ENCODE data around the gene LIX1L.
"Not testable (repeated sequence)": the region's sequence is repeated elsewhere in the genome, so short reads cannot be mapped to it uniquely, and the experiment has no call there.

Gene LIX1L

GRCh38 chr1:145942871-145943270 lies 14.9 kb downstream of the LIX1L start:
- H3K27me3 ChIP-seq (replicated peaks; ENCODE audit: control insufficient read depth, insufficient read depth, low read length) = no peaks in the 10 kb centered on the region
- no peak for DNase-seq (ENCODE audit: extremely low read depth, insufficient read length)
- peaks cover 1% of the 10 kb centered on the region for H3K36me3 ChIP-seq (ENCODE audit: control insufficient read depth, insufficient read depth, low read length)
- no peak for TF ChIP-seq CTCF (IDR thresholded peaks at IDR 0.05; ENCODE audit: insufficient read depth, low read length, poor library complexity, severe bottlenecking)
- no peak overlapping the region for H3K4me3 ChIP-seq (replicated peaks; ENCODE audit: low read depth, low read length)

GRCh38 chr1:145942405-145942804 lies 15.4 kb downstream of the LIX1L start:
- H3K36me3 ChIP-seq (ENCODE audit: control insufficient read depth, insufficient read depth, low read length) = peaks cover 1% of the 10 kb centered on the region
- no peak for DNase-seq (ENCODE audit: extremely low read depth, insufficient read length)
- H3K27me3 ChIP-seq (replicated peaks; ENCODE audit: control insufficient read depth, insufficient read depth, low read length) = no peaks in the 10 kb centered on the region
- H3K4me3 ChIP-seq (replicated peaks; ENCODE audit: low read depth, low read length) = no peak overlapping the region
- no peak for TF ChIP-seq CTCF (IDR thresholded peaks at IDR 0.05; ENCODE audit: insufficient read depth, low read length, poor library complexity, severe bottlenecking)

GRCh38 chr1:145937436-145937835 lies 20.4 kb downstream of the LIX1L start:
- no peak overlapping the region for H3K4me3 ChIP-seq (replicated peaks; ENCODE audit: low read depth, low read length)
- DNase-seq (ENCODE audit: extremely low read depth, insufficient read length) = no peak
- TF ChIP-seq CTCF (IDR thresholded peaks at IDR 0.05; ENCODE audit: insufficient read depth, low read length, poor library complexity, severe bottlenecking) = no peak
- H3K36me3 ChIP-seq (ENCODE audit: control insufficient read depth, insufficient read depth, low read length) = peaks cover 3% of the 10 kb centered on the region
- no peaks in the 10 kb centered on the region for H3K27me3 ChIP-seq (replicated peaks; ENCODE audit: control insufficient read depth, insufficient read depth, low read length)

- H3K27me3 ChIP-seq (replicated peaks; ENCODE audit: control insufficient read depth, insufficient read depth, low read length) = no peaks in the 10 kb centered on the region
- H3K36me3 ChIP-seq (ENCODE audit: control insufficient read depth, insufficient read depth, low read length) = peaks cover 2% of the 10 kb centered on the region
- no peak for TF ChIP-seq CTCF (IDR thresholded peaks at IDR 0.05; ENCODE audit: insufficient read depth, low read length, poor library complexity, severe bottlenecking)
- H3K4me3 ChIP-seq (replicated peaks; ENCODE audit: low read depth, low read length) = no peak overlapping the region
- no peak for DNase-seq (ENCODE audit: extremely low read depth, insufficient read length)
Observed at GRCh38 chr1:145936247-145936646, 21.6 kb downstream of the LIX1L start.

GRCh38 chr1:145935708-145936107 lies 22.1 kb downstream of the LIX1L start:
- no peak for DNase-seq (ENCODE audit: extremely low read depth, insufficient read length)
- no peaks in the 10 kb centered on the region for H3K27me3 ChIP-seq (replicated peaks; ENCODE audit: control insufficient read depth, insufficient read depth, low read length)
- peaks cover 2% of the 10 kb centered on the region for H3K36me3 ChIP-seq (ENCODE audit: control insufficient read depth, insufficient read depth, low read length)
- no peak for TF ChIP-seq CTCF (IDR thresholded peaks at IDR 0.05; ENCODE audit: insufficient read depth, low read length, poor library complexity, severe bottlenecking)
- no peak overlapping the region for H3K4me3 ChIP-seq (replicated peaks; ENCODE audit: low read depth, low read length)

GRCh38 chr1:145932522-145933009 lies 25.3 kb downstream of the LIX1L start:
- H3K27me3 ChIP-seq (replicated peaks; ENCODE audit: control insufficient read depth, insufficient read depth, low read length); DNase-seq (ENCODE audit: extremely low read depth, insufficient read length); H3K4me3 ChIP-seq (replicated peaks; ENCODE audit: low read depth, low read length); H3K36me3 ChIP-seq (ENCODE audit: control insufficient read depth, insufficient read depth, low read length): not testable (repeated sequence)
